Spleen (tissue), 11 donors: ENCODE results near the gene HECW1. TPM values are rescaled to one million over a fixed set of nuclear protein-coding genes. Genes with fewer than 3 reads are reported as not detected.

Experiments
- DNase-seq: peaks from one replicate; pipeline ENCODE4 v3.0.0-alpha.2; 2020
- H3K27ac ChIP-seq, 8 donors: fragments of 200-600 bp; sonication (generic) in 7 of 8; 1 replicate in 4 of 8; 2 replicates in 4 of 8; pipeline versions ENCODE4 v1.5.0 to v1.8.0; 2016 to 2021; ENCODE audit warnings: inconsistent platforms in 4 of 8, mild to moderate bottlenecking in 4 of 8, moderate library complexity in 1 of 8
- H3K27me3 ChIP-seq, 7 donors: fragments of 200-600 bp; sonication (generic) in 6 of 7; replicated peaks in 1 of 7; 1 replicate in 4 of 7; 2 replicates in 3 of 7; pipeline versions ENCODE4 v1.5.0 to v1.8.0; 2016 to 2021; ENCODE audit warnings: inconsistent platforms in 3 of 7, mild to moderate bottlenecking in 1 of 7
- H3K36me3 ChIP-seq, 6 donors: fragments of 200-600 bp; sonication (generic) in 5 of 6; 1 replicate in 4 of 6; 2 replicates in 2 of 6; pipeline versions ENCODE4 v1.5.0 to v1.8.0; 2016 to 2021; ENCODE audit warnings: inconsistent platforms in 2 of 6
- H3K4me1 ChIP-seq, 6 donors: fragments of 200-600 bp; sonication (generic) in 5 of 6; 1 replicate in 3 of 6; 2 replicates in 3 of 6; pipeline versions ENCODE4 v1.5.0 to v1.8.0; 2016 to 2021; ENCODE audit warnings: inconsistent platforms in 3 of 6
- H3K4me3 ChIP-seq, 8 donors: fragments of 200-600 bp; sonication (generic) in 7 of 8; 1 replicate in 4 of 8; 2 replicates in 4 of 8; pipeline versions ENCODE4 v1.5.0 to v1.8.0; 2016 to 2021; ENCODE audit warnings: inconsistent platforms in 4 of 8, mild to moderate bottlenecking in 4 of 8, moderate library complexity in 2 of 8
- H3K9me3 ChIP-seq, 8 donors: fragments of 200-600 bp; sonication (generic) in 7 of 8; 1 replicate in 4 of 8; 2 replicates in 4 of 8; pipeline versions ENCODE4 v1.5.0 to v1.8.0; 2016 to 2021; ENCODE audit warnings: inconsistent platforms in 4 of 8
- CTCF ChIP-seq, 11 experiments: fragments of 200-600 bp in 7 of 11; fragments of 450-650 bp in 4 of 11; sonication (generic) in 4 of 11; IDR thresholded peaks in 8 of 11; conservative IDR thresholded peaks in 3 of 11; 1 replicate in 7 of 11; 2 replicates in 4 of 11; pipeline versions ENCODE4 v1.4.0 to v1.8.0; 2016 to 2021; ENCODE audit warnings: antibody characterized with exemption in 11 of 11, inconsistent platforms in 4 of 11, mild to moderate bottlenecking in 1 of 11
- POLR2A ChIP-seq, 3 donors: fragments of 450-650 bp; IDR thresholded peaks; one replicate each; pipeline ENCODE4 v1.5.1; 2017; ENCODE audit warnings: antibody characterized with exemption in 3 of 3, mild to moderate bottlenecking in 1 of 3
- POLR2AphosphoS5 ChIP-seq, 3 donors: sonication (generic); formaldehyde crosslinking; IDR thresholded peaks; one replicate each; pipeline ENCODE4 v1.5.1; 2017; ENCODE audit warnings: antibody characterized with exemption in 3 of 3
- WGBS, 5 donors: extraction: QIAGEN DNeasy Blood & Tissue Kit in 3 of 5; methylation state at CpG; one replicate each; pipeline versions ENCODE4 v1.1.5 to v1.1.7; 2013 to 2018; 5-methylcytosine and 5-hydroxymethylcytosine counted together
- intact Hi-C: fragments of 100-400 bp; cut with DNase I; formaldehyde crosslinking; loops from one replicate; pipeline ENCODE4 v1.15.0; 2023; ENCODE audit warnings: low total_unique reads
- polyA plus RNA-seq, 3 donors: library from polyadenylated mRNA; stranded (reverse); fragments of 200-250 nt; gene quantifications; one replicate each; pipeline ENCODE4 v1.2.1, GENCODE V29; 2013
- total RNA-seq, 7 donors: library from RNA; depleted of rRNA in 3 of 7; stranded (reverse); fragments of >200 nt in 3 of 7; fragmentation: NEBNext Ultra II Directional in 4 of 7; extraction: Animal tissue kit (Norgen Biotek cat#: 25700) in 4 of 7; gene quantifications; one replicate each; pipeline versions ENCODE4 v1.1.0 to v1.2.1, GENCODE V29; 2016 to 2021
- donor health status: healthy with polysubstance abuse.
- donor health status: DM: no; HTN: no; CAD: no; lungs with moderate emphysema.
- donor health status: DM: no; HTN: no; CAD: no.
- donor health status: Bipolar disorder and iron deficiency.
- donor health status: healthy.
- donor health status: DM: no; HTN: no; CAD: no.
- donor health status: DM: yes; HTN: yes; CAD: no.

The HECW1 gene
- total and polyA plus RNA-seq, 10 donors: 0.03 to 1.5 (median 0.40) TPM; not detected in 1

- 81 to 90% (median 82%) methylated on average over 3 of the region's 3 CpGs for WGBS, 5 donors
Measured at GRCh38 chr7:43387932-43388331, 275.5 kb downstream of the HECW1 start.

GRCh38 chr7:43390576-43390975, 278.1 kb downstream of the HECW1 start:
- intact Hi-C loops: no loop called here
- 81 to 93% (median 88%) methylated on average over 1 of the region's 1 CpG for WGBS, 5 donors
- Histone ChIP-seq H3K27me3 (no peaks in the 10 kb centered on the region), H3K9me3 (peaks cover 0 to 9% (median 4%) of the 10 kb centered on the region in 8 donors), H3K4me1 (no peaks in the 10 kb centered on the region), H3K27ac (no peak overlapping the region), H3K4me3 (no peak overlapping the region), H3K36me3 (no peaks in the 10 kb centered on the region)
- TF ChIP-seq CTCF (IDR thresholded peaks at IDR 0.05 in 8 of 11, conservative IDR thresholded peaks at IDR 0.05 in 3 of 11) (no peak), POLR2A (IDR thresholded peaks at IDR 0.05) (no peak), POLR2AphosphoS5 (IDR thresholded peaks at IDR 0.05) (no peak)
- DNase-seq: no peak

More at GRCh38 chr7:43387932-43388331, 275.5 kb downstream of the HECW1 start:
- Histone ChIP-seq H3K4me1 (no peaks in the 10 kb centered on the region), H3K36me3 (no peaks in the 10 kb centered on the region), H3K9me3 (peaks cover 0 to 10% (median 4%) of the 10 kb centered on the region in 8 donors), H3K27ac (no peak overlapping the region), H3K4me3 (no peak overlapping the region), H3K27me3 (no peaks in the 10 kb centered on the region)
- TF ChIP-seq CTCF (IDR thresholded peaks at IDR 0.05 in 8 of 11, conservative IDR thresholded peaks at IDR 0.05 in 3 of 11) (no peak), POLR2AphosphoS5 (IDR thresholded peaks at IDR 0.05) (no peak), POLR2A (IDR thresholded peaks at IDR 0.05) (no peak)
- intact Hi-C loops: no loop called here
- DNase-seq: no peak

- no peak for DNase-seq
- WGBS, 5 donors: 22 to 37% (median 28%) methylated on average over 1 of the region's 1 CpG
Measured at GRCh38 chr7:43391518-43391917, 279.1 kb downstream of the HECW1 start.

More at GRCh38 chr7:43391518-43391917, 279.1 kb downstream of the HECW1 start:
- no peak overlapping the region for H3K27ac ChIP-seq
- H3K4me1 ChIP-seq: no peaks in the 10 kb centered on the region
- H3K9me3 ChIP-seq: peaks cover 0 to under 1% (median 0%) of the 10 kb centered on the region in 8 donors
- intact Hi-C loops: no loop called here
- TF ChIP-seq POLR2AphosphoS5 (IDR thresholded peaks at IDR 0.05): no peak
- TF ChIP-seq POLR2A (IDR thresholded peaks at IDR 0.05): no peak
- no peak for TF ChIP-seq CTCF (IDR thresholded peaks at IDR 0.05 in 8 of 11, conservative IDR thresholded peaks at IDR 0.05 in 3 of 11)
- no peak overlapping the region for H3K4me3 ChIP-seq
- H3K27me3 ChIP-seq: no peaks in the 10 kb centered on the region
- no peaks in the 10 kb centered on the region for H3K36me3 ChIP-seq
